ENCODE data around the gene XPO6.

Gene XPO6

DNA sequence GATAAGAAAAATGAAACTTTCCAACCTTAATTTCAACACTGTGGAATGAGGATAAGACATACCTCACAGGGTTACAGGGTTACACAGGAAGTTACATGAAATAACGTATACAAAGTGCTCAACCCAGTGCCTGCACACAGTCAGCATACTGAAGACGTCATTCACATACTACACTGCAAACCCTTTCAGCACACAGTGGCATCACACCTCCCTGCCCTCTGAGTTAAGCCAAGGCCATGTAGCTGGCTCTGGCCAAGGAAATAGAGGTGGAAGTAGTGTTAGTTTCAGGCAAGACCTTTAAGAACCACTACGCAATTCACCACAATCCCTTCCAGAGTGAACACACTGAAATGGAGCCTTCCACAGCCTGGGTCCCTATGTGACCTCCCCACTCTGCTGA lies 101.7 kb downstream of the XPO6 start:
- no peak for DNase-seq (ENCODE audit: low read depth)

DNA sequence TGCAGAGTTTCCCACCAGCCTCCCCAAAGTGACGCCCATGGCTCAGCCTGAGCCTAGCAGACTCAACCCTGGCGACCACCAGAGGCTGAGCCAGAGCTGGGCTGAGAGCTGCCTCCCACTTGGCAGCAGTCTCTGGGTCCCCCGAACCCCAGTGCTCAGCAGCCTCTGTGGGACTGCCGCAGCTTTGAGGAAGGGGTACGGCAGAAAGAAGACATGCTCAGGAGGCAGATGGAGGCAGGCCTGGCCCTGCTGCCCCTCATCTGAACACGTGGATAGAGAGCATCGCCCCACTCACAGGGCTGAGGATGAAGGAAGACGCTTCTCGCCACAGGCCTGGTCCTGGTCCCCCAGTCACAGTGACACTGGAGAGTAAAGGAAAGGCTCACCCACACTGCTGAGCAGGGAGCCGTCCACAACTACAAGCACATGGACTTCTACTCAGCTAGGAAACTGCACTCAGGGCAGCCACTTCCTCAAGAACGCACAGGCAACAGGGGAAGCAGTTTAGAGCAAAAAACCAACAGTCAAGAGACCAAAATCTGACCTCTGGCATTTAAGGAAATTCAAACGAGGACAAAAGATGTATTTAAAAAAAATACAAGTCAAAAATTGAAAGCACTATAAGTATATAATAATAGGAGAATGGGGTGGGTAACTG lies 103.0 kb downstream of the XPO6 start:
- no peak for DNase-seq (ENCODE audit: low read depth)

DNA sequence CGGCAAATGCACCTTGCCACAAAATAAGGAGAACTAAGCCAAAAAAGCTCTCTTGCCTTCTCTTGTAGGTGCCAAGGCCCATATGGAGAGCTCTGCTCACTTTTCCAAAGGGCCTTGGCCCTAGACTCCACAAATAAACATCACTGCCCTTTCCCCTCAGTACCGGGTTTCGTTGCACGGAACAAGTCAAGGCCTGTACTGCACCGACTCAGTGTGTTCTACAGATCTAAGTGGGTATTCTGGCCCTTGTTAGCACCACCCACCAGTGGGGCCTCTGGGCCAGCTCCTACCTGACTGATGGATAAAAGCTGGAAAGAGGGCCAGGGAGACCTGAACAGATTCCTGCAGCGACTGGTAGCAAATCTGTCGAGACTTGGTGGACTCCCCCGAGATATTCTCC lies 104.5 kb downstream of the XPO6 start:
- no peak for DNase-seq (ENCODE audit: low read depth)

DNA sequence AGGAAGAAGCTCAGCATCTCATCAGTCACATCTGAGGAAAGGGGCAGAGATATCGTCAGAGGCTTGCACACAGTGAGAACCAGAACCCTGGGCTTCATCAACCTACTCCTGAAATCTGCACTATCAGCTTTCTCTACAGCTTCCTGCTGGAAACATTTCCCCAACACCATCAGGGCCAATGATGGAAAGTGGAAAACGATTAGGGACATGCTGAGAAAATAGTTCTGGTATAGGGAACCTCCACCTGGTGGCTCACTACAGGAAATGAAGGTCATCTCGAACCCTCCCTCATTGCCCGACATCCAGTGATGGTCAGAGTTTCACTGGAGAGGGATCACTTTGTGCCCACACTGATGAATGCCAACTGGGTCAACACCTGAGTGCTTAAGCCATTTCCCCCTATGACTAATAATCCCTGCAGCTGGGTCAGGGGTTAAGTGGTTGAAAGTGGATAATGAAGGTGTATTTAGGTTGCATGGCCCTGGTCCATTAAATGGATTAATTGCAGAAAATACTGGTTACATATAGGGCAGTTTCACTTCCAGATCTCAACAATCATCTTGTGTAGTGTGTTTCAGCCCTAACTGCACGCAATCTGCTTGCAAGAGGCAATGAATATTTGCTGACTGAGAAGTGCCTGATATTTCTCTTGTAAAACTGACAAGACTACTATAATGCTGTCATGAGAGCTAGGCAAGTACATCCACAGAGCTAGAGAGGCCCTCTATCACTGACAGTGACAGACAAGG lies 105.1 kb downstream of the XPO6 start:
- no peak for DNase-seq (ENCODE audit: low read depth)

DNA sequence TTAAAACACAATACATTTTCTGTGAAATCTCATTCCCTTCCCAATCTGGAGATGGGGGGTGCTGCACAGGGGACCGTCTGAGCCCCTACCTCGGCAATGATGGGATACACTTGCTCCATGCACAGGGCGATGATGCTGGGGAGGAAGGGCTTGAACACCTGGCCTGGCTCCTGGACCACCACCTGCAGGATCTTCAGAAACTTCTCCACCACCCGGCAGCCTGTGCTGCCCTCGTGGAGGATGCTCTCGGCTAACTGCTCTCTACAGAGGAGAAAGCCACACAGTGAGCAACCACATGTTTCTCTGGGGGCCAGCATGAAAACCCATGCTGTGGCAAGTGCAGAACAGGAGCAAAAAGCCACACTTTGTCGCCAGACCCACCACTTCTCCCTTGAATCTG lies 105.8 kb downstream of the XPO6 start:
- DNase-seq (ENCODE audit: low read depth), result no peak

DNA sequence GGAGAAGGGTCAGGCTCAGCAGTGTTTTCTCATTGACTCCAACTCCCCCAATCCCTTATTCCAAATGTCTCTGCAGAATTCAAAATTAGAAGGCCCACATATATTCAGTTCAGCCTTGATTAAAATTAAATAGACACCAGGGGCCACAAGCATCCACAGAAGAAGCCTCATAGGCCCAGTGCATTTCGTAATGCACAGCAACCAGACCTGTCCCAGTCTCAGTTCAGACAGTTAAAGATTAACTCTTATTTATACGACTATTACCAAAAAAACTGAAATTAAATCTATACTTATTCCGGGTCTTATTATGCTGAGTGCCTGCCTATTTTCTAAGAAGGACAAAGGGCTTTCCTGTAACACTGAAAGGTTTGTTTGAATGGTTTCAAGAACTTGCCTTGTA lies 106.5 kb downstream of the XPO6 start:
- no peak for DNase-seq (ENCODE audit: low read depth)

DNA sequence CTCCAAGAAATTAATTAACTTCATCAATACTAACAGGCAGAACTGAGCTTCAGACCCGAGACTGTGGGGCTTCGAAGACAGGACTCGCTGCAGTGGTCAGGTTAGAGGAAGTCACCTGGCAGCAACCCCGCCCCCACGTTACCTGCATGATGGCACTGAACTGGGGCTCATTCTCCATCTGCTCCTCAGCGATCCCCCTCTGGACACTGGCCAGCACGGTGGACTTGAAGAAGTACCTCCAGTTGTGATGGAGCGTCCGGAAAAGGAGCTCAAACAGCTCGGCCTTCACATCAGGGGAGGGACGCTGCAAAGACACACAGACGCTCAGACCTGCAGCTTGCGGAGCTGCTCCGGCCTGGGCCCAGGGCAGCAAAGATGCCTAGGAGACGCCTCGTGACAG lies 107.4 kb downstream of the XPO6 start:
- DNase-seq (ENCODE audit: low read depth), result no peak

DNA sequence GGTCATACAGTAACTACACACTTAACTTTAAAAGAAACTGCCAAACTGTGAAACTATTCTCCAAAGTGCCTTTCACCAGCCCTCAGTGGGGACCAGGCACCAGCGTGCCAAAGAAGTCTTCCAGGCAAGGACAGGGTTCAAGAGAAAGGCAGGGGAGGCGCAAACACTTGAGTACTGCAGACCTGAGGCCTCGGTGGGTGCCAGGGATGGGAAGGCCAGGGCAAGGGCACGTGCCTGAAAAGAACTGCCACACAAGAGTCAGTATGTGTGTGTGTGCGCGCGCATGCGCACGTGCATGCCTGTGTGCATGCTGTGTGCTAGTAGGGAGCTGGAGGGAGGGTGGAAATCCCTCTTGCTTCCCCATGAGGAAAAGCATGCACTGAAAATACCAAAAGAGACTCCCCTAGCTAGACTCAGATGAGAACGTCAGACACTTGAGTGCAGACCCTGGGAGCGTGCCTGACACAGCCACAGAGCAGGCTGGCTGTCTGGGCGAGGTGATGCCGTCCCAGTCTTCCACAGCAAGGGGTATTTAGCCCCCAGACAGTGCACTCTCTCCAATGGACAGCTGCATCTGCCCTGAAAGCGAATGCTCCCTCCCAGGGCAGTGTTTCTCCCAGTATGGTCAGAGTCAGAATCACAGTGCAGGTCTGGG lies 108.1 kb downstream of the XPO6 start:
- no peak for DNase-seq (ENCODE audit: low read depth)

DNA sequence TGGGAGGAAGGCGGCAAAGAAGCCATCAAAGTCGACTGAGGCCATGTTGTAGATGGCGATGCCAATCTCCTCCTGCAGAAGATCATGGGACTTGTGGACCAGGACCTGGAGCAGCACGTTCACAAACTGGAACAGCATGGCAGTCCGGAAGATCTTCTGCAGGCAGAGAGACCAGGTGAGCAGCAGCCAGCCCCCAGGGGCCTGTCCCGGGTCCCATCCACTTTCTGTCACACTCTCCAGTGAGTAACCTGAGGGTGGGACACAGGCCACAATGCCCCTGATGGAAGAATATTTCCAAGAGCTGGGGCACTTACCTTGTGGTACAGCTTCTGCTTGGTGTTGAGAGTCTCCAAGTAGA lies 110.3 kb downstream of the XPO6 start:
- DNase-seq (ENCODE audit: low read depth), result no peak

DNA sequence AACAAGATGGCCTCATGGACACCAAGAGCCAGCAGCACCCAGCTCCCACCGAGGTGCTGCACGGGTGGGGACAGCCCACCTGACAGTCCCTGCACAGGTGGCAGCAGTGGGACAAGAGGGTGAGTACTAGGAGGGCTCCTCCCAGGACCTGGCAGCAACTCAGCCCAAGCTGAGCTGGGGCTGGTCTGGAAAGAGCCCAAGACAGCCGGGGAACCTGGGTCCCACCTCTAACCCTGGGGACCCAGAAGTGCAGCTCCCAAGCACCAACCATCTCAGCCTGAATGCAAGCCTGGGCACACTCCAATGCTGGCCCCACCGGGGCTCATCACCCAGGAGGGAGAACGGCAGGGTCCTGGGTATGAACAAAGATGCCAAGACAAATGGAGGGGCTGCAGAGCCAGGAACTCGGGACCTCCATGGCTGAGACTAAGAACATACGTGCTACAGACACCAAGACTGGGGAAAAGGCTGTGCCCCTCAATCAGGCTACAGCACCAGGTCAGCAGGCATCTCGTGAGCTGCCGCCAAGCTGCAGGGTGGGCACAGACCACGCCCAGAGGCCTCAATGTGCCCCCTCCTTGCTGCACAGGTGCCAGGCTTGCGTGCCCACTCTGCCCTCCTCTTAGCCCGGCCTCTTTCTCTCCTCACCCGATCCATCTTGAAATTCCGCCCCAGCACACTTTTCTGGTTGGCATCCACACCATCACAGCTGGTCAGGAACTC lies 110.8 kb downstream of the XPO6 start:
- no peak for DNase-seq (ENCODE audit: low read depth)

DNA sequence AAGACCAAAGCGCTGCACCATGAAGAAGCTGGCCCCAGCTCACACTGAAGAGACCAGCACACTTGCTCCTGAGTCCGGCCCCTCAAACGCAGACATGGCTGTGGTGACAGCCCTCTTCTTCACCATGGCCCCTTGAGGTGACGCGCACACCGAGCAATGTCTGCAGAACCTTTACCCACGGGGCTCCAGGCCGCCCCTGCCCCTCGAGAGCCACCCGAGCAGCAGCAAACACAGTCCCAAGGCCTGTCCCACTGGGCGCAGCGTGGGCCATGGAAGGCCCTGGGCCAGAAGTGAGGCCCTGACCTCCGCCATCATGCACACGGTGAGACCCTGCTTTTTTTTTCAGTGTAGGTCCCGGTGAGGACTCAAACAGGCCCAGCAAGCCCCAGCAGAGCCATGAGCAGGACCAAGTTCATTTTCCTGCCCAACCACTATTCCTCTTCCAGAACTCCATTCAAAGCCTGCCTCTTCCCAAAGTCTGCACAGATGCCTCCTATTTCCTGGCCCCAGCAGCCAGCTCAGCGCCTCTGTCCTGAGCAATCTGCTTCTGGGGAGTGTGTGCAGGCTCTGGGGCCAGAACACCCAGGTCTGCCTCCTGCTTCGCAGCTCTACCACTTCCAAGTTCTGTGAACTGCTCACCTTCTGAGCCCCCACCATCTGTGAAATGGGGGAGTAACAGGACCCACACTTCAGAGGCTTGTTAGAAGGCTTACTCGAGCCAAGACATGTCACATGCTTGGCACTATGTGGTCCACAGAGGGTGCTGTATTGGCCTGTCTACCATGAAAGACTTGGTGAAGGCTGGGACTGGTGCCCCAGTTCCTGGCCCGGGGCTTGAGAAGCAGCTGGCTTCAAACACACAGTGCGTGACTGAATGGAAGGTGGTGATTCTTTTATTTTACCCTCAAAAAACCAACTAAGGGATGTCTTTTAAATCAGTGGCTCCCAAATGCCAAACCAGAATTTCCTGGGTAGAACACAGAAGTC lies 112.5 kb downstream of the XPO6 start:
- no peak for DNase-seq (ENCODE audit: low read depth)

DNA sequence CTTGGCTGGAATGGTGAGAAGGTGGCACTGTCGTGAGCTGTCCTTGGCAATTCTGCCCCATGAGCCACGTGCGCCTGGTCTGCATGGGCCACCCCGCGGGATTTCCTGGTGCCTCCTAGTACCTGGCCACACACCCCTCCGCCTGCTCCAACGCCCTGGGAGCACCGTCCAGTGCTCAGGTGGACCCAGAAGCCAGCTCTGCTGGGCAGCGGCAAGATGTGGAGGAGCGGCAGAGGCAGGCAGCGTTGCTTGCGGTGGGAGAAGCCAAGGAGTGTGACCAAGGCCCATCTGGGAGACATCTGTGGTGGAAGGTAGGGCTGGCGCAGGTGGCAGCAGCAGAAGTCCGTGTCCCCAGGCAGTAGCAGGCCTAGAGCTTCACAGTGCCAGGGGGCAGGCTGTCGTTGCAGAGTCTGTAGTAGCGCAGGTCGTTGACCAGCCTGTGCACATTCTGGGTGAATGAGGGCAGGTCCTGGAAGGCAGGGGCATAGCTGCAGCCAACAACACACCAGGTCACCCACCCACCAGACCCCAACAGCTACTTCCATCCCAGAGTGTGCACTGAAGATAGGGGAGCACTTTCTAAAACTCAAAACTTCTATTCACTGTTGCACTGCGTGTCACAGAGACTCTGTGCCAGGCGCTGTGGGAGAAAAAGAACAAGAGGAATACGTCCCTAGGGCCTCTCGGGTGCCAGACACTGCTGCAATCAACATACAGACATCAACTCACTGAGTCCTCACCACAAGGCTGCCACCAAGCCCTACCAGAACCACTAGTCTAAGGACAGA lies 113.4 kb downstream of the XPO6 start:
- no peak for DNase-seq (ENCODE audit: low read depth)

DNA sequence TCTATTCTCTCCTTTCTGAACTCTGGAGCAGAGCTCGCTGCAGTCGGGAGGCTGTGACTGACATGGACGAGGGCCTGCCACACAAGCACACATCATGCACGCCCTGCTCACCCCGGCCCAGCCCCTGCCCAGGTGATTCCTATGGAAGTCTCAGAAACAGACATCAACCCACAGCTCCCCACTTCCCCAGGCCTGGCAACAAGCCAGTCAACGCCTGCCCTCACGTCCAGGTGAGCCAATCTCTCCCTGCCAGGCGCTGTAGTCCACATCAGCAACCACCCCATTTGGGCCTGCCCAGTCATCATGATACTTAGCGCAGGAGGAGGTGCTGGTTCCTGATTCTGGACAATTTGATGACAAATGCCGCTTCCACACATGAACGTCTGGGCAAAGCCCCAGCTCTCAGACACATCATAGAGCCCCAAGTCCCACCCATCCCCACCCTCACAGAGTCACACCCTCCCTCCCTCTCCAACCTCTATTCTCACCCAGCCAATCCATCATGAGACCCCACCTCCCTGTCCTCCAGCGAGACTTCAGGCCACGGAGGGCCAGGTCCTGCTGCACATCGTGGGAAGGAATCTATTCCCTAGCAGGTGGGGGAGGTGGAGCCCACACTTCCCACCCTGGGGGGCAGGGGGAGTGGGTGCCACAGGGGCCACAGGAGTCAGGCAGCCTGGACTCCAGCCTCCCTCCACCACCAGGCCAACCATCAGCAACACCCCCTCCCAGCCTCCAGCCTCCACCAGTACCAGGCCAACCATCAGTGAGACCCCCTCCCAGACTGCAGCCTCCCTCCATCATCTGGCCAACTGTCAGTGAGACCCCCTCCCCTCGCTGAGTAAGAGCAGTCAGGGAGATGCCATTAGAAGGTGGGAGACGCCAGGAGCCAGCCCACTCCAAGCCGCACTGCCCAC lies 114.5 kb downstream of the XPO6 start:
- no peak for DNase-seq (ENCODE audit: low read depth)

DNA sequence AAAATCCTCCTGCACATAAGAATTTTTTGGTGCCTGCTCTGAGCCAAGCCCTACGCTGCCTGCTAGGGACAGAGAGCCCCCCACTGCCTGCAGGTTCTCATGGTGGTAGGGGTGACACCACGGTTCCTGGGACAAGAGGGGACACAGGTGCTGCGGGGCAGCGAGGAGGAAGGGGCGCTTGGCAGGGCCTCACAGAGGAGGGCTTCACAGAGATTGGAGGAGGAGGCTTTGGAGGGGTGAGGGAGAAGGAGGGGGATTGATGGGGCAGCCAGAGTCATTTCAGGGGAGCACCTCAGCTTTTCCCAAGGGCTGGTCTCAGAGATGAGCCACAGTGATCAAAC lies 118.4 kb downstream of the XPO6 start:
- DNase-seq (ENCODE audit: low read depth), result no peak

DNA sequence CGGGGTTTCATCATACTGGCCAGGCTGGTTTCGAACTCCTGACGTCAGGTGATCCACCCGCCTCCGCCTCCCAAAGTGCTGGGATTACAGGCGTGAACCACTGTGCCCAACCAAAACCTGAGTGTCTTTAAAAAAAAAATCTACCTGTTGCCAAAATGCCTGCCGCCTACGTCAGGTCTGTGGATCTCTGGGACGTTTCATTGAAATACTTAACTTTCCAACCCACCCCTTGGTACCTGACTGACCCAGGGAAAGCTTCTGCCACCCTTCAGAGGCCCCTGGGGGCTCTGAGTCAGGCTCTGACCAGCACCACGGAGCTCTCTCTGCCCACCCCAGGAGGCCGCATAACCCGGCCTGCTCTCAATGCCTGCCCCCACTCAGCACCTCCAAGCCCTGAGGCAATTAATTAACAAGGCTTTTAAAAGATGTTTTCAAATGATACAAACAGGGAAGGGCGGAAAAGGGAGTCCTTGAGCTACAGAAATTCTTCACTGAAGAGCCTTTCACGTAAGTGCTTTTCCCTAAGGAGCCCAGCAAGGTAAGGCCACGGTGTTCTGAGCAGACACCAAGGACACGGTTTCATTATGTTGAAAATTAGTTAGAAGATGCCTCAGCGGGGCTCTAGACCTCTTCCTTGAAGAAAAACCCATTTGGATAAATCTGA lies 118.9 kb downstream of the XPO6 start:
- no peak for DNase-seq (ENCODE audit: low read depth)

DNA sequence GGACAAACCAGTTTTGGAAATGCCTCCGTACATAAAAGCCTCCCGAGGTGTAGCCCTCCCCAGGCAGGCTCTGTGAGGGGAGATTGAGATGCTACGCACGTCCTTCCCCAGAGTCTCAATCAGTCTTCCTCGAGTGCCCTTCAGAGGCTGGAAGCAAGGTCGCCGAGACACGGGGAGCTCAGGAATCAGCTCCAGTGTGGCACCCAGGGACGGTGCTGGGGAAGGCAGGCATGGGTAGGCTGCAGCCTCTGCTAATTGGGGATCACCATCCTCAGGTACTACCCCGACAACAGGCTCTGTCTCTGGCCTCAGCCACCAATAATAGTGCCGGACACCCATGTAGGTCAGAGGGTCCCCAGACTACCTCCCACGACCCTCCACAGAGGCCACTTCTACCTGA lies 120.1 kb downstream of the XPO6 start:
- DNase-seq (ENCODE audit: low read depth), result no peak

DNA sequence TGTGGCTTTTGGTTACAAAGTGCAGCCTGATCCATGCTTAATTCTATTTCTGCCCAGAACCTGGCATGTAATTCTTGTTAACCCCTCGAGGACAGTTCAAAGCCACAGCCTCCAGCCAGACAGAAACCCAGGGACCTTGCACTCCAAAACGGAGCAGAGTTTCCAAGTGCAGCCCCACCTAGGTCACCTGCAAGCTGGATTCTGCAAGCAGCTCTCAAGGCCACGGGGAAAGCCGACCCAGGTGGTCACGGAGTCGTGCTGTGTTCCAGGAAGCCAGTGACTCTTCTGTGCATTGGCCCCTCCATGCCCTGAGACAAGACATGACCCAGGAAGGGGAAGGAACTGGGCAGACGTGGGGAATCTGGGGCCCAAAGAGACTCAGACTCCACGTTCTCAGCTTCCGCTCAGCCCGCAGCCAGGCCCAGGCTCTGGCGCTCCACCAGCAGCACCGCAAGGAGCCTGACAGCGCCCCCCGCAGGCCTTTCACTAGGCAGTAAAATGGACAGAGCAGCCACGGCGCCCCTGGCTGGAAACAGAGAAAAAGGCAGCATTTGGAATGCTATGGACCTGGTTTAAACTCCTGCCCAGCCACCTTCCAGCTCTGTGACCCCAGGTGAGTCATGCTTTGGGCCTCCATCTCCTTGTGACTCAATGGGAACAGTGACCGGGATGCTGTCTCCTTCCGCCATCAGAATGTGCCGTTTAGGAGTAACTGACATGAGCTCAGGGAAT lies 121.0 kb downstream of the XPO6 start:
- DNase-seq (ENCODE audit: low read depth), result no peak

DNA sequence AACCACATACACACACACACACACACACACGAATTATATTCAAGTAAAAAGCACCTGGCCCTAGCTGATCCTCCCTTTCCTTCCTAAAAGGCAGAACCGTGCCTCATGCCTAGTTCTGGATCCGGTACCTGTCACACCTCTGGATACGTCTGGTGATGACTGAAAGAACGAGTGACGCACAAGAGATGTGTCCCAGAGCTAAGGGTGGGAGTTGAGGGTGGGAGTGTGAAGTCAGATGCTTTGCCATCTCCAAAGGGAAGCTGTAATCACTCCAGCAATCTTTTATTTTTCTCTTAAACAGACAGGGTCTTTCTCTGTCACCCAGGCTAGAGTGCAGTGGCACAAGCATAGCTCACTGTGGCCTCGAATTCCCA lies 121.8 kb downstream of the XPO6 start:
- DNase-seq (ENCODE audit: low read depth), result no peak

All from stromal cell of bone marrow (primary cell).